GM23338 (cell line): ENCODE data around the gene ZNF292. TPM values are rescaled to one million over a fixed set of nuclear protein-coding genes. Genes with fewer than 3 reads are reported as not detected.

ENCODE experiments used
- ATAC-seq: fragments of 200-7000 bp; cut with Tn5 transposase; 3 replicates; pipeline ENCODE4 v1.9.1; 2020
- DNase-seq: peaks from one replicate; pipeline ENCODE4 v3.0.0-alpha.2; 2015; ENCODE audit warnings: low spot score
- H2AFZ ChIP-seq: fragments of 200-600 bp; sonication (generic); 2 replicates; pipeline ENCODE4 v1.8.0; 2016; ENCODE audit warnings: antibody characterized with exemption, mild to moderate bottlenecking, moderate library complexity
- H3F3A ChIP-seq: fragments of 200-600 bp; sonication (generic); replicated peaks from 2 replicates; pipeline ENCODE4 v1.8.0; 2017; ENCODE audit warnings: antibody characterized with exemption, mixed run types, low read depth
- H3K27ac ChIP-seq: fragments of 200-600 bp; sonication (generic); 2 replicates; pipeline ENCODE4 v1.6.1; 2016; ENCODE audit warnings: low read depth
- H3K27me3 ChIP-seq: fragments of 200-600 bp; sonication (generic); 2 replicates; pipeline ENCODE4 v1.8.0; 2016; ENCODE audit warnings: mild to moderate bottlenecking, mixed run types, moderate library complexity; ENCODE audit not compliant: insufficient read depth
- H3K36me3 ChIP-seq: fragments of 200-600 bp; sonication (generic); 2 replicates; pipeline ENCODE4 v1.8.0; 2016; ENCODE audit warnings: mild to moderate bottlenecking; ENCODE audit not compliant: insufficient read depth
- H3K4me1 ChIP-seq: fragments of 200-600 bp; sonication (generic); 2 replicates; pipeline ENCODE4 v1.8.0; 2016; ENCODE audit warnings: mild to moderate bottlenecking, moderate library complexity; ENCODE audit not compliant: insufficient read depth
- H3K4me2 ChIP-seq: fragments of 200-600 bp; sonication (generic); 2 replicates; pipeline ENCODE4 v1.7.1; 2017; ENCODE audit warnings: mixed run types
- H3K4me3 ChIP-seq: fragments of 200-600 bp; sonication (generic); 2 replicates; pipeline ENCODE4 v1.6.1; 2016; ENCODE audit warnings: mixed run types
- H3K79me2 ChIP-seq: fragments of 200-600 bp; sonication (generic); replicated peaks from 2 replicates; pipeline ENCODE4 v1.8.0; 2017; ENCODE audit warnings: mild to moderate bottlenecking; ENCODE audit not compliant: insufficient read depth
- H3K9me2 ChIP-seq: fragments of 200-600 bp; sonication (generic); 2 replicates; pipeline ENCODE4 v1.8.0; 2017; ENCODE audit not compliant: insufficient read depth
- H4K20me1 ChIP-seq: fragments of 200-600 bp; sonication (generic); replicated peaks from 2 replicates; pipeline ENCODE4 v1.8.0; 2017; ENCODE audit warnings: mild to moderate bottlenecking; ENCODE audit not compliant: insufficient read depth
- H3K27ac Mint-ChIP-seq: 2 replicates; pipeline ENCODE4 v1.8.0; 2020; ENCODE audit warnings: inconsistent platforms, mild to moderate bottlenecking, moderate library complexity, mixed read lengths
- H3K27me3 Mint-ChIP-seq: 3 replicates; pipeline ENCODE4 v1.8.0; 2022; ENCODE audit warnings: low read depth, mild to moderate bottlenecking, moderate library complexity, mixed read lengths, inconsistent platforms; ENCODE audit not compliant: insufficient read depth, poor library complexity
- H3K36me3 Mint-ChIP-seq: 3 replicates; pipeline ENCODE4 v1.8.0; 2021; ENCODE audit warnings: low read depth, mild to moderate bottlenecking, inconsistent platforms, moderate library complexity, mixed read lengths
- H3K4me1 Mint-ChIP-seq: 3 replicates; pipeline ENCODE4 v1.8.0; 2020; ENCODE audit warnings: mild to moderate bottlenecking, inconsistent platforms, mixed read lengths
- H3K4me3 Mint-ChIP-seq: 3 replicates; pipeline ENCODE4 v1.8.0; 2021; ENCODE audit warnings: moderate library complexity, mild to moderate bottlenecking, inconsistent platforms, mixed read lengths
- H3K9me3 Mint-ChIP-seq: 3 replicates; pipeline ENCODE4 v1.8.0; 2020; ENCODE audit warnings: moderate library complexity, mild to moderate bottlenecking, inconsistent platforms, mixed read lengths
- CREB1 ChIP-seq: fragments of 250-450 bp; sonication (Bioruptor Pico); IDR thresholded peaks from 2 replicates; pipeline ENCODE4 v1.5.0; 2020; ENCODE audit warnings: low read depth, mild to moderate bottlenecking, moderate library complexity
- EZH2 ChIP-seq: fragments of 200-600 bp; sonication (generic); IDR thresholded peaks from one replicate; pipeline ENCODE4 v1.8.0; 2017; ENCODE audit warnings: antibody characterized with exemption, mild to moderate bottlenecking, low read depth; ENCODE audit not compliant: unreplicated experiment
- EZH2phosphoT487 ChIP-seq: fragments of 200-600 bp; sonication (generic); IDR thresholded peaks from one replicate; pipeline ENCODE4 v1.8.1; 2018; ENCODE audit warnings: antibody characterized with exemption; ENCODE audit not compliant: unreplicated experiment
- JUNB ChIP-seq: IDR thresholded peaks from one replicate; pipeline ENCODE4 v1.6.1; 2016; ENCODE audit warnings: antibody characterized with exemption; ENCODE audit not compliant: unreplicated experiment
- POLR2AphosphoS5 ChIP-seq: IDR thresholded peaks from 2 replicates; pipeline ENCODE4 v1.6.1; 2016; ENCODE audit warnings: antibody characterized with exemption, low read depth
- REST ChIP-seq: IDR thresholded peaks from one replicate; pipeline ENCODE4 v1.6.1; 2018; ENCODE audit warnings: antibody characterized with exemption; ENCODE audit not compliant: unreplicated experiment
- ZNF114 ChIP-seq: fragments of 250-450 bp; sonication (Bioruptor Pico); IDR thresholded peaks from 2 replicates; pipeline ENCODE4 v1.5.0; 2020; ENCODE audit warnings: mild to moderate bottlenecking, moderate library complexity
- ZNF331 ChIP-seq: fragments of 250-450 bp; sonication (Bioruptor Pico); IDR thresholded peaks from 2 replicates; pipeline ENCODE4 v1.5.0; 2020; ENCODE audit warnings: low read depth, mild to moderate bottlenecking, moderate library complexity
- ZNF462 ChIP-seq: fragments of 250-450 bp; sonication (Bioruptor Pico); IDR thresholded peaks from 2 replicates; pipeline ENCODE4 v1.5.0; 2020; ENCODE audit warnings: mild to moderate bottlenecking, moderate library complexity
- polyA plus RNA-seq: library from polyadenylated mRNA; unstranded; fragments of >200 nt; fragmentation: Nextera tagmentation; extraction: Ambion mirVana; gene quantifications from 2 replicates; pipeline ENCODE4 v1.2.1, GENCODE V29; 2016
- total RNA-seq: library from RNA; depleted of rRNA; stranded (reverse); fragments of >200 nt; shearing (Covaris generic); gene quantifications from 2 replicates; pipeline ENCODE4 v1.2.3, GENCODE V29; 2014

Gene ZNF292
- total and polyA plus RNA-seq, 2 experiments from 2014 or later = 45.7 to 67.9 TPM

GRCh38 chr6:87122477-87122876 is 32.9 kb upstream of the ZNF292 start:
- Histone ChIP-seq H2AFZ (peak overlapping the region; percentile 89), H3F3A (peaks cover 8% of the 10 kb centered on the region; the same call in 1 of the 2 replicates), H3K79me2 (no peaks in the 10 kb centered on the region), H3K27me3 (no peaks in the 10 kb centered on the region), H3K4me1 (no peaks in the 10 kb centered on the region), H3K4me2 (peak overlapping the region; percentile 70), H3K36me3 (no peaks in the 10 kb centered on the region), H4K20me1 (no peaks in the 10 kb centered on the region), H3K4me3 (peak overlapping the region; percentile 46), H3K9me2 (0 out of 2 replicates have a peak, but pooled peaks cover 3% of the 10 kb centered on the region), H3K27ac (peak overlapping the region; percentile 62; the same call in 1 of the 2 replicates)
- peak; percentile 76 for DNase-seq
- no peak overlapping the region for H3K27ac Mint-ChIP-seq
- H3K36me3 Mint-ChIP-seq = peaks cover 5% of the 10 kb centered on the region; the same call in 2 of the 3 replicates
- ATAC-seq = peak; percentile 91
- H3K9me3 Mint-ChIP-seq = peaks cover 6% of the 10 kb centered on the region; the same call in 2 of the 3 replicates
- H3K27me3 Mint-ChIP-seq = peaks cover 9% of the 10 kb centered on the region
- no peak for TF ChIP-seq ZNF462
- no peak for TF ChIP-seq ZNF331 (CRISPR knock-in tag)
- TF ChIP-seq POLR2AphosphoS5 = 0 out of 2 replicates have a peak, but pooled peaks have one; percentile 18
- H3K4me1 Mint-ChIP-seq = peaks cover 3% of the 10 kb centered on the region; the same call in 2 of the 3 replicates
- H3K4me3 Mint-ChIP-seq = no peak overlapping the region; the same call in 2 of the 3 replicates

GRCh38 chr6:87124074-87124473 is 31.3 kb upstream of the ZNF292 start:
- H3K4me2 ChIP-seq = no peak overlapping the region
- ATAC-seq (no peak), DNase-seq (no peak)
- 0 out of 2 replicates have a peak, but pooled peaks cover 3% of the 10 kb centered on the region for H3K9me2 ChIP-seq
- no peak overlapping the region for H3K4me3 Mint-ChIP-seq
- no peaks in the 10 kb centered on the region for H3K36me3 ChIP-seq
- H3F3A ChIP-seq = peaks cover 8% of the 10 kb centered on the region; the same call in 1 of the 2 replicates
- H3K4me3 ChIP-seq = no peak overlapping the region
- peaks cover 5% of the 10 kb centered on the region; the same call in 2 of the 3 replicates for H3K36me3 Mint-ChIP-seq
- H3K27ac Mint-ChIP-seq = no peak overlapping the region
- peaks cover 9% of the 10 kb centered on the region for H3K27me3 Mint-ChIP-seq
- no peaks in the 10 kb centered on the region for H3K79me2 ChIP-seq
- H3K27ac ChIP-seq = no peak overlapping the region
- peaks cover 3% of the 10 kb centered on the region; the same call in 2 of the 3 replicates for H3K4me1 Mint-ChIP-seq
- no peaks in the 10 kb centered on the region for H3K27me3 ChIP-seq
- H3K9me3 Mint-ChIP-seq = peaks cover 6% of the 10 kb centered on the region; the same call in 2 of the 3 replicates
- no peaks in the 10 kb centered on the region for H4K20me1 ChIP-seq
- no peaks in the 10 kb centered on the region for H3K4me1 ChIP-seq
- no peak overlapping the region for H2AFZ ChIP-seq
- TF ChIP-seq ZNF114 (CRISPR knock-in tag) = no peak
- TF ChIP-seq EZH2phosphoT487 = no peak
- TF ChIP-seq EZH2 = no peak
- no peak for TF ChIP-seq JUNB
- no peak for TF ChIP-seq CREB1 (CRISPR knock-in tag)
- TF ChIP-seq REST = no peak
